H9 (cell line): ENCODE data around the gene APCDD1L. TPM values are rescaled to one million over a fixed set of nuclear protein-coding genes. Genes with fewer than 3 reads are reported as not detected.

Experiments used
- DNase-seq: peaks from one replicate; pipeline ENCODE4 v3.0.0-alpha.2; 2017
- H2AFZ ChIP-seq: one replicate; pipeline ENCODE4 v1.6.1; 2013; ENCODE audit warnings: mild to moderate bottlenecking, low read length, control low read depth, moderate library complexity
- H2AK5ac ChIP-seq: 2 replicates; pipeline ENCODE4 v1.6.1; 2013; ENCODE audit warnings: low read length, control low read depth, mixed read lengths; ENCODE audit not compliant: insufficient read length
- H2BK120ac ChIP-seq: one replicate; pipeline ENCODE4 v1.6.1; 2013; ENCODE audit warnings: low read depth, mild to moderate bottlenecking, low read length, control low read depth, inconsistent platforms; ENCODE audit not compliant: poor library complexity, severe bottlenecking
- H2BK12ac ChIP-seq: 2 replicates; pipeline ENCODE4 v1.6.1; 2013; ENCODE audit warnings: low read length, control low read depth, mixed read lengths, low read depth; ENCODE audit not compliant: insufficient read length
- H2BK15ac ChIP-seq: 2 replicates; pipeline ENCODE4 v1.6.1; 2013; ENCODE audit warnings: low read depth, low read length, control low read depth
- H2BK20ac ChIP-seq: one replicate; pipeline ENCODE4 v1.6.1; 2013; ENCODE audit warnings: low read depth, mild to moderate bottlenecking, low read length, control low read depth, inconsistent platforms; ENCODE audit not compliant: poor library complexity, severe bottlenecking
- H2BK5ac ChIP-seq: 2 replicates; pipeline ENCODE4 v1.6.1; 2013; ENCODE audit warnings: low read length, control low read depth, mixed read lengths; ENCODE audit not compliant: insufficient read length
- H3K14ac ChIP-seq: 2 replicates; pipeline ENCODE4 v1.6.1; 2013; ENCODE audit warnings: low read length, control low read depth; ENCODE audit not compliant: insufficient read depth
- H3K18ac ChIP-seq: 2 replicates; pipeline ENCODE4 v1.6.1; 2013; ENCODE audit warnings: low read depth, mild to moderate bottlenecking, mixed read lengths, low read length, control low read depth; ENCODE audit not compliant: insufficient read length
- H3K23ac ChIP-seq: 2 replicates; pipeline ENCODE4 v1.6.1; 2013; ENCODE audit warnings: low read length, control low read depth, mixed read lengths, low read depth; ENCODE audit not compliant: insufficient read length
- H3K23me2 ChIP-seq: 2 replicates; pipeline ENCODE4 v1.6.1; 2013; ENCODE audit warnings: low read depth, mild to moderate bottlenecking, mixed read lengths, low read length, control low read depth; ENCODE audit not compliant: insufficient read length, poor library complexity, severe bottlenecking
- H3K27ac ChIP-seq: 2 replicates; pipeline ENCODE4 v1.5.1; 2013; ENCODE audit warnings: low read length, control low read depth, mixed read lengths, low read depth; ENCODE audit not compliant: insufficient read length
- H3K27me3 ChIP-seq: 2 replicates; pipeline ENCODE4 v1.6.1; 2013; ENCODE audit warnings: low read length, control low read depth, inconsistent platforms; ENCODE audit not compliant: insufficient read depth
- H3K4ac ChIP-seq: 2 replicates; pipeline ENCODE4 v1.6.1; 2013; ENCODE audit warnings: low read depth, mild to moderate bottlenecking, control low read depth, inconsistent platforms, low read length, moderate library complexity
- H3K4me1 ChIP-seq: 2 replicates; pipeline ENCODE4 v1.6.1; 2013; ENCODE audit warnings: low read length, control low read depth, inconsistent platforms; ENCODE audit not compliant: insufficient read depth
- H3K4me2 ChIP-seq: 2 replicates; pipeline ENCODE4 v1.6.1; 2013; ENCODE audit warnings: low read length, control low read depth, mixed read lengths; ENCODE audit not compliant: insufficient read length, insufficient read depth
- H3K56ac ChIP-seq: 2 replicates; pipeline ENCODE4 v1.6.1; 2013; ENCODE audit warnings: low read depth, mild to moderate bottlenecking, mixed read lengths, low read length, control low read depth; ENCODE audit not compliant: insufficient read length
- H3K79me1 ChIP-seq: 2 replicates; pipeline ENCODE4 v1.6.1; 2013; ENCODE audit warnings: low read depth, mild to moderate bottlenecking, moderate library complexity, low read length, control low read depth, inconsistent platforms; ENCODE audit not compliant: insufficient read depth, poor library complexity, severe bottlenecking
- H3K79me2 ChIP-seq: 2 replicates; pipeline ENCODE4 v1.6.1; 2013; ENCODE audit warnings: low read length, control low read depth, inconsistent platforms; ENCODE audit not compliant: insufficient read depth
- H3K9ac ChIP-seq: 2 replicates; pipeline ENCODE4 v1.6.1; 2013; ENCODE audit warnings: low read length, control low read depth, mixed read lengths; ENCODE audit not compliant: insufficient read length; ENCODE audit errors: extremely low read depth
- H3K9me3 ChIP-seq: one replicate; pipeline ENCODE4 v1.6.1; 2013; ENCODE audit warnings: low read depth, low read length, inconsistent platforms; ENCODE audit not compliant: control insufficient read depth
- H3T11ph ChIP-seq: one replicate; pipeline ENCODE4 v1.6.1; 2013; ENCODE audit warnings: mild to moderate bottlenecking, low read length, control low read depth, inconsistent platforms
- H4K20me1 ChIP-seq: one replicate; pipeline ENCODE4 v1.6.1; 2013; ENCODE audit not compliant: control insufficient read depth, insufficient read length, insufficient read depth
- H4K5ac ChIP-seq: 2 replicates; pipeline ENCODE4 v1.6.1; 2013; ENCODE audit warnings: low read depth, mild to moderate bottlenecking, mixed read lengths, low read length, control low read depth; ENCODE audit not compliant: insufficient read length
- H4K8ac ChIP-seq: replicated peaks from 2 replicates; pipeline ENCODE4 v1.6.1; 2013; ENCODE audit warnings: low read length, control low read depth, mixed read lengths, low read depth; ENCODE audit not compliant: insufficient read length
- H4K91ac ChIP-seq: 2 replicates; pipeline ENCODE4 v1.6.1; 2013; ENCODE audit warnings: low read depth, mild to moderate bottlenecking, moderate library complexity, mixed read lengths, low read length, control low read depth; ENCODE audit not compliant: insufficient read length
- H3K27ac Mint-ChIP-seq, 3 experiments: 2 replicates in 2 of 3; 3 replicates in 1 of 3; pipeline ENCODE4 v1.8.0; 2020 to 2021; ENCODE audit warnings: mixed read lengths in 3 of 3, mild to moderate bottlenecking in 1 of 3, moderate library complexity in 1 of 3
- H3K27me3 Mint-ChIP-seq: 2 replicates; pipeline ENCODE4 v1.8.0; 2021; ENCODE audit warnings: low read depth, mild to moderate bottlenecking, moderate library complexity, mixed read lengths
- H3K36me3 Mint-ChIP-seq, 3 experiments: 2 replicates in 2 of 3; 3 replicates in 1 of 3; pipeline ENCODE4 v1.8.0; 2020 to 2021; ENCODE audit warnings: low read depth in 3 of 3, mixed read lengths in 3 of 3; ENCODE audit not compliant: insufficient read depth in 1 of 3
- H3K4me1 Mint-ChIP-seq, 2 experiments: 2 replicates each; pipeline ENCODE4 v1.8.0; 2020; ENCODE audit warnings: mixed read lengths in 2 of 2
- H3K4me3 Mint-ChIP-seq, 2 experiments: 2 replicates in 1 of 2; 3 replicates in 1 of 2; pipeline ENCODE4 v1.8.0; 2020 to 2021; ENCODE audit warnings: mild to moderate bottlenecking in 2 of 2, mixed read lengths in 2 of 2, moderate library complexity in 1 of 2
- H3K9me3 Mint-ChIP-seq, 2 experiments: 2 replicates in 1 of 2; 3 replicates in 1 of 2; pipeline ENCODE4 v1.8.0; 2020; ENCODE audit warnings: mild to moderate bottlenecking in 2 of 2, mixed read lengths in 2 of 2, moderate library complexity in 1 of 2
- WGBS: extraction: QIAGEN DNeasy Blood & Tissue Kit; methylation state at CpG from one replicate; pipeline ENCODE4 v1.1.7; 2013; ENCODE audit warnings: missing lambda C conversion rate, low lambda C conversion rate, mixed read lengths; ENCODE audit not compliant: insufficient read length; ENCODE audit errors: extremely low coverage; 5-methylcytosine and 5-hydroxymethylcytosine counted together
- total RNA-seq: library from RNA; stranded (reverse); gene quantifications from 2 replicates; pipeline ENCODE4 v1.2.1, GENCODE V29; 2021
- TF ChIP-seq, protein P1 (sequence below): fragments of 200-600 bp; sonication (generic); conservative IDR thresholded peaks from 3 replicates; pipeline ENCODE4 v1.8.0; 2021; ENCODE audit warnings: antibody characterized with exemption, mild to moderate bottlenecking

The APCDD1L gene
- total RNA-seq, 1 experiment from 2014 or later = 0.68 TPM

DNA sequence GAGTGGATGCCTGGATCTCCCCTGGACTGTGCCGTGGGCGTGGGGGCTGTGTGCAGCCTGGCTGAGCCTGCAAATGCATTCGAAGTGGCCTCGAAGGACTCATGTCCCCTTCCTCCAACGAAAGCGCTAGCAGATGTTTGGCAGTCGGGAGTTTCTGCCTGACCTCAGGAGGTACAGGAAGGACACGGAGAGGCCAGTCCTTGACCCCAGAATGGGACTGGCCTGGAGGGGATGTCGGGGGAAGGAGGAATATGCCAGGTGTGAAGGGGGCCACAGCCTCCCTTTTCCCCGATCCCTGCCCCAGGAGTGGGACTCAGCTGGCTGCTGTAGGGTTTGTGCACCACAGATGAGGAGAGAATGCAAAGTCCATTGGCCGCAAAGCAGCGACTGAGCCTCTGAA, 45.6 kb downstream of the APCDD1L start:
- WGBS = no CpG with 5 or more reads among the region's 12 CpGs
- Histone ChIP-seq H2AK5ac (no peak overlapping the region), H3K4me2 (no peak overlapping the region), H2BK15ac (no peak overlapping the region), H3K23ac (no peak overlapping the region), H3K23me2 (no peaks in the 10 kb centered on the region), H3K79me2 (no peaks in the 10 kb centered on the region), H4K5ac (no peak overlapping the region), H3K4ac (no peak overlapping the region), H2BK120ac (no peak overlapping the region), H3K56ac (no peak overlapping the region), H3K4me1 (no peaks in the 10 kb centered on the region), H2BK20ac (no peak overlapping the region), H4K91ac (no peak overlapping the region), H3K14ac (no peak overlapping the region), H3K79me1 (no peaks in the 10 kb centered on the region), H3K18ac (no peak overlapping the region), H3K27ac (no peak overlapping the region), H2BK5ac (no peak overlapping the region), H4K20me1 (no peaks in the 10 kb centered on the region), H3K9me3 (no peaks in the 10 kb centered on the region), H2BK12ac (no peak overlapping the region), H4K8ac (no peak overlapping the region), H2AFZ (no peak overlapping the region), H3K9ac (no peak overlapping the region), H3K27me3 (no peaks in the 10 kb centered on the region), H3T11ph (no peak overlapping the region)
- Mint-ChIP-seq H3K4me3 (no peak overlapping the region), H3K9me3 (no peaks in the 10 kb centered on the region), H3K27me3 (no peaks in the 10 kb centered on the region), H3K36me3 (no peaks in the 10 kb centered on the region), H3K27ac (0 out of 7 replicates have a peak overlapping the region, but pooled peaks of 1 of the 3 experiments have one; percentile 49), H3K4me1 (peaks cover 0 to 9% of the 10 kb centered on the region in 2 experiments; a peak in 2 of 4 replicates)
- no peak for DNase-seq
- TF ChIP-seq, protein P1, sequence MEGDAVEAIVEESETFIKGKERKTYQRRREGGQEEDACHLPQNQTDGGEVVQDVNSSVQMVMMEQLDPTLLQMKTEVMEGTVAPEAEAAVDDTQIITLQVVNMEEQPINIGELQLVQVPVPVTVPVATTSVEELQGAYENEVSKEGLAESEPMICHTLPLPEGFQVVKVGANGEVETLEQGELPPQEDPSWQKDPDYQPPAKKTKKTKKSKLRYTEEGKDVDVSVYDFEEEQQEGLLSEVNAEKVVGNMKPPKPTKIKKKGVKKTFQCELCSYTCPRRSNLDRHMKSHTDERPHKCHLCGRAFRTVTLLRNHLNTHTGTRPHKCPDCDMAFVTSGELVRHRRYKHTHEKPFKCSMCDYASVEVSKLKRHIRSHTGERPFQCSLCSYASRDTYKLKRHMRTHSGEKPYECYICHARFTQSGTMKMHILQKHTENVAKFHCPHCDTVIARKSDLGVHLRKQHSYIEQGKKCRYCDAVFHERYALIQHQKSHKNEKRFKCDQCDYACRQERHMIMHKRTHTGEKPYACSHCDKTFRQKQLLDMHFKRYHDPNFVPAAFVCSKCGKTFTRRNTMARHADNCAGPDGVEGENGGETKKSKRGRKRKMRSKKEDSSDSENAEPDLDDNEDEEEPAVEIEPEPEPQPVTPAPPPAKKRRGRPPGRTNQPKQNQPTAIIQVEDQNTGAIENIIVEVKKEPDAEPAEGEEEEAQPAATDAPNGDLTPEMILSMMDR = no peak
